HG02852 (cell line): ENCODE results near the gene PTPRE.
A peak's percentile ranks its signal among the peaks of the same experiment; 100 is the strongest.

ENCODE experiments used
- ATAC-seq: cut with Tn5 transposase; IDR thresholded peaks from one replicate; pipeline ENCODE4 v1.9.1; 2021; ENCODE audit warnings: mild to moderate bottlenecking, moderate library complexity; ENCODE audit not compliant: unreplicated experiment

The PTPRE gene

GRCh38 chr10:128056303-128057050 lies 149.6 kb downstream of the PTPRE start:
- ATAC-seq, result no peak

GRCh38 chr10:128058106-128058749 lies 151.3 kb downstream of the PTPRE start:
- ATAC-seq, result no peak

- ATAC-seq, result no peak
Observed at GRCh38 chr10:128058750-128059134, 151.8 kb downstream of the PTPRE start.

GRCh38 chr10:128059266-128059981 lies 152.5 kb downstream of the PTPRE start:
- ATAC-seq, result no peak

GRCh38 chr10:128059982-128060293 lies 153.0 kb downstream of the PTPRE start:
- no peak for ATAC-seq

GRCh38 chr10:128060341-128061250 lies 153.7 kb downstream of the PTPRE start:
- ATAC-seq, result no peak

GRCh38 chr10:128061306-128062300 lies 154.7 kb downstream of the PTPRE start:
- no peak for ATAC-seq

GRCh38 chr10:128062331-128062880 lies 155.5 kb downstream of the PTPRE start:
- ATAC-seq, result no peak

GRCh38 chr10:128062881-128063563 lies 156.1 kb downstream of the PTPRE start:
- ATAC-seq, result peak; percentile 58

- peak; percentile 30 for ATAC-seq
Observed at GRCh38 chr10:128063736-128064107, 156.8 kb downstream of the PTPRE start.

- peak; percentile 36 for ATAC-seq
Observed at GRCh38 chr10:128064108-128064969, 157.4 kb downstream of the PTPRE start.

- ATAC-seq, result peak; percentile 19
Observed at GRCh38 chr10:128064970-128065580, 158.2 kb downstream of the PTPRE start.

- no peak for ATAC-seq
Observed at GRCh38 chr10:128065881-128066534, 159.1 kb downstream of the PTPRE start.

GRCh38 chr10:128066870-128067382 lies 160.0 kb downstream of the PTPRE start:
- no peak for ATAC-seq

- ATAC-seq, result no peak
Observed at GRCh38 chr10:128067691-128068397, 160.9 kb downstream of the PTPRE start.
